ENCODE data around the gene COMMD6.

Gene COMMD6

GRCh38 chr13:75482070-75482819 lies 55.4 kb downstream of the COMMD6 start, which contains the start of gene TBC1D4:
TBC1D4 (minus strand) TSS chr13:75482169; CDS start chr13:75481767, 402 bp downstream.
- no peak for DNase-seq (ENCODE audit: low read depth)

GRCh38 chr13:75481176-75482069 lies 56.2 kb downstream of the COMMD6 start:
- DNase-seq (ENCODE audit: low read depth) = no peak

GRCh38 chr13:75480671-75481175 lies 56.9 kb downstream of the COMMD6 start:
- DNase-seq (ENCODE audit: low read depth) = no peak

GRCh38 chr13:75479102-75479740 lies 58.4 kb downstream of the COMMD6 start:
- no peak for DNase-seq (ENCODE audit: low read depth)

GRCh38 chr13:75478659-75479058 lies 59.0 kb downstream of the COMMD6 start:
- DNase-seq (ENCODE audit: low read depth) = no peak

Measured in stimulated activated CD8-positive, alpha-beta memory T cell treated with anti-CD3 and anti-CD28 coated beads, Interleukin-7, amount 100 ng/mL, for 24 hours (primary cell).